GM06990 (cell line): ENCODE results near the gene AMN.

Source experiments
- DNase-seq: peaks from one replicate; pipeline ENCODE4 v3.0.0-alpha.2; 2011; ENCODE audit not compliant: insufficient read length; ENCODE audit errors: extremely low read depth
- H3K27me3 ChIP-seq: replicated peaks from 2 replicates; pipeline ENCODE4 v1.6.0; 2011; ENCODE audit warnings: low read length; ENCODE audit not compliant: control insufficient read depth, insufficient read depth
- H3K36me3 ChIP-seq: 2 replicates; pipeline ENCODE4 v1.5.1; 2011; ENCODE audit warnings: low read length; ENCODE audit not compliant: control insufficient read depth, insufficient read depth
- H3K4me3 ChIP-seq: replicated peaks from 2 replicates; pipeline ENCODE4 v1.5.1; 2011; ENCODE audit warnings: low read depth, mild to moderate bottlenecking, control low read depth, low read length
- CTCF ChIP-seq: IDR thresholded peaks from 2 replicates; pipeline ENCODE4 v1.5.1; 2011; ENCODE audit warnings: low read length, control low read depth, mild to moderate bottlenecking, inconsistent platforms; ENCODE audit not compliant: insufficient read depth, poor library complexity, severe bottlenecking

The AMN gene

DNA sequence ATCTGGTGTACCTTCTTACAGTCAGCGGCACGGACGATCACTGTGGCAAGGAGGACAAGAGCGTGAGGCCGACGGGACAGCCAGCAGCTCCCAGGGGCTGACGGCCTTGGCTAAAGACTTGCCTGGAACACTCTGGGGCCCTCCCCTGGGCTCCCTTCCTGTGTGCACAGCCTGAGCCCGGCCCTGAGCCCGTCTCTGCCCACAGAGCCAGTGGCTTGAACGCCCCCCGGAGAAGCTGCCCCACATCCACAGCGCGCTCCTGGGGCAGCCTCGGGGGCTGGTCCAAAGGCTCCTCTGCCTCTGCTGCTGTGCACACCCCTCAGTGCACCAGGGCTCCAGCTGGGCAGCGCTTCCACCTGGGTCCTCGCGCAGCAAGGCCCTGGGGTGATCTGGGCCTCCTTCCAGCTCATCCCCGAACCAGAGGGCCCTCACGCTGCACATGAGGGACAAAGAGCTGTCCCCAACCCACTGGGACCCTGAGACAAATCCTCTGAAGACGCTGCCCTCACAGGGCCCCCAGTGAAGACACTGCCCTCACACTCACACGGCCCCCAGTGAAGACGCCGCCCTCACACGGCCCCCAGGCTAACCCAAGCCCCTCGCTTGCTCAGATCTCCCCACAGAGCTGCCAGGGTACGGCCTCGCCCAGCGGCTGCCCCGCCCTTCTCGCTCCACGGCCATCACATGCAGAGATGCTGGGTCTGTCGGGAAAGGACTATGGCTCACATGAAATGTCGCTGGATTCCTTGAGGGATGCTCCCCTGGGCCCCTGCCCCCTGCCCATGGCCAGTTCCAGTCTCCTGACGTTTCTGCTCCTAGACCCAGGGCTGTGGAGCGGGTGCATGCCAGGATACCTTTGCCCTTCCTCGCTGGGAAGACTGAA is 22.2 kb downstream of the AMN start:
- no peak for DNase-seq
- peaks cover 2% of the 10 kb centered on the region for H3K36me3 ChIP-seq
- no peaks in the 10 kb centered on the region for H3K27me3 ChIP-seq
- no peak overlapping the region for H3K4me3 ChIP-seq
- TF ChIP-seq CTCF, result no peak

GRCh38 chr14:102945346-102946130 is 23.1 kb downstream of the AMN start:
- H3K4me3 ChIP-seq, result no peak overlapping the region
- H3K36me3 ChIP-seq, result peaks cover 5% of the 10 kb centered on the region
- DNase-seq, result no peak
- H3K27me3 ChIP-seq, result no peaks in the 10 kb centered on the region
- TF ChIP-seq CTCF, result no peak

GRCh38 chr14:102947321-102948103 is 25.0 kb downstream of the AMN start:
- Histone ChIP-seq H3K27me3 (no peaks in the 10 kb centered on the region), H3K4me3 (no peak overlapping the region), H3K36me3 (peaks cover 5% of the 10 kb centered on the region)
- DNase-seq, result no peak
- no peak for TF ChIP-seq CTCF

DNA sequence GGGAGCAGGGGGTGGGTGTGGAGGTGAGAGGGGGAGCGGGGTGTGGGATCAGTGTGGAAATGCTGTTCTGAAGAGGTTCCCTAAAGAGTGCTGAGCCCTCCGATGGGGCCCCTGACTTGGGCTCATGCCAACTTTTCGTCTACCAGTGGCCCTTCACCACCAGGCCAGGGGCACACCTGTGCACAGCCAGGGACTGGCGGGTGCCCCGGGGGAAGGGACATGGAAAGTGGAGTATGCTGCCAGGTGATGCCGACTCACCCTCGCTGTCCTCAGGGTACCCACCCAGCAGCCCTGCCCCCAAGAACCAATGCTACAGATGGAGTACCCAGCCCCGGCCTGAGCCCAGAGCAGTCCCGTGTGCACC is 26.2 kb downstream of the AMN start:
- Histone ChIP-seq H3K4me3 (no peak overlapping the region), H3K27me3 (no peaks in the 10 kb centered on the region), H3K36me3 (peaks cover 7% of the 10 kb centered on the region)
- TF ChIP-seq CTCF, result no peak
- no peak for DNase-seq

DNA sequence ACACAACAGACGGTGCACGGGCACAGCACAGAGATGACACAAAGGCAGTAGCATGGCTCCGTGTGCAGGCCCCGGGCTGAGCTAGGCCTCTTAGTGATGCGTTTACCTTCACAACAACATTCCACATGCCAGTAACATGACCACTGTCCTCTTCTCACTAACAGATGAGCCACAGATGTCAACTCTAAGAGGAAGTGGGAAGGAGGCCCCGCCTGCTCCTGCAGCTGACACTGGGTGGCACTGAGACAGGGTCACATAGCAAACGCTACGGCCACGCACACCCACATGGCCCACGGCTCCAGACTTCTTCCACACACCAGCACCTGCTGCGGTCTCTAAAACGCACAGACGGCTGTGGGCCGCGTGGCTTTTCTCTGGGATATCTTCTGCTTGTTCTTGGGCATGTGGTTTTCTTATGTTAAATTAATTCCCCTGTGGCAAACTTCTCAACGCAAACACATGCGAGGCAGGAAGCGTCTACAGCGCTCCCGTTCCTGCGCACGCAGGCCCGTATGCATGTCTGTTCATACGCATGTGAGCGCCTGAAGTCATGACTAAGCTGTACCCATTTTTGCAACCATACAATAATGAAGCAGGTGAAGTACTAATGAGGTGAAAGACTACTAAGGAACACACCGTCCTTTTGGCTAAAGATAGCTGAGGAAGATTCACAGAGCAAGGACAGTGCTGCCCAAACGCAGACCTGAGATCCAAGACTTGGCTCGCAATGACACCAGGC is 26.8 kb downstream of the AMN start:
- no peak overlapping the region for H3K4me3 ChIP-seq
- no peaks in the 10 kb centered on the region for H3K27me3 ChIP-seq
- TF ChIP-seq CTCF, result no peak
- H3K36me3 ChIP-seq, result peaks cover 7% of the 10 kb centered on the region
- no peak for DNase-seq
